Stimulated activated naive B cell treated with anti-CD40 and anti-IgM and Interleukin-4, amounts not matched to agents 10 μg/mL and 1 μg/mL and 100 μg/mL, for 72 hours (primary cell): ENCODE data around the gene BLTP3A.

Source experiments
- ATAC-seq, 2 donors: fragments of 150-1000 bp; cut with Tn5 transposase; replicated peaks; 2 replicates each; pipeline ENCODE4 v1.10.0; 2021; ENCODE audit warnings: moderate library complexity in 1 of 2
- DNase-seq: peaks from one replicate; pipeline ENCODE4 v3.0.0; 2021
- H3K27ac Mint-ChIP-seq: one replicate; pipeline ENCODE4 v1.8.0; 2022; ENCODE audit warnings: mild to moderate bottlenecking, mixed read lengths
- H3K27me3 Mint-ChIP-seq, 2 donors: one replicate each; pipeline ENCODE4 v1.8.0; 2022; ENCODE audit warnings: mixed read lengths in 2 of 2
- H3K36me3 Mint-ChIP-seq, 2 donors: one replicate each; pipeline ENCODE4 v1.8.0; 2022; ENCODE audit warnings: mixed read lengths in 2 of 2, mild to moderate bottlenecking in 1 of 2
- H3K4me1 Mint-ChIP-seq, 2 donors: one replicate each; pipeline ENCODE4 v1.8.0; 2022; ENCODE audit warnings: mixed read lengths in 2 of 2, mild to moderate bottlenecking in 1 of 2
- H3K4me3 Mint-ChIP-seq, 2 donors: one replicate each; pipeline ENCODE4 v1.8.0; 2022; ENCODE audit warnings: mild to moderate bottlenecking in 2 of 2, mixed read lengths in 2 of 2, moderate library complexity in 1 of 2
- H3K9me3 Mint-ChIP-seq, 2 donors: one replicate each; pipeline ENCODE4 v1.8.0; 2022; ENCODE audit warnings: mixed read lengths in 2 of 2, mild to moderate bottlenecking in 1 of 2

The BLTP3A gene

GRCh38 chr6:34829137-34829536 lies 37.3 kb downstream of the BLTP3A start:
- H3K4me1 Mint-ChIP-seq: no peaks in the 10 kb centered on the region
- no peak for ATAC-seq

GRCh38 chr6:34832942-34833341 lies 41.1 kb downstream of the BLTP3A start:
- Mint-ChIP-seq H3K4me1 (no peaks in the 10 kb centered on the region), H3K36me3 (peaks cover 25 to 46% of the 10 kb centered on the region in 2 donors), H3K4me3 (no peak overlapping the region), H3K9me3 (no peaks in the 10 kb centered on the region), H3K27me3 (no peaks in the 10 kb centered on the region), H3K27ac (no peak overlapping the region)
- ATAC-seq (no peak), DNase-seq (no peak)

More at GRCh38 chr6:34829137-34829536, 37.3 kb downstream of the BLTP3A start:
- Mint-ChIP-seq H3K9me3 (no peaks in the 10 kb centered on the region), H3K4me3 (no peak overlapping the region), H3K36me3 (peaks cover 12 to 36% of the 10 kb centered on the region in 2 donors), H3K27me3 (no peaks in the 10 kb centered on the region), H3K27ac (no peak overlapping the region)
- no peak for DNase-seq

GRCh38 chr6:34834789-34835518 lies 43.1 kb downstream of the BLTP3A start:
- H3K27me3 Mint-ChIP-seq: no peaks in the 10 kb centered on the region
- ATAC-seq (no peak), DNase-seq (no peak)
- H3K9me3 Mint-ChIP-seq: no peaks in the 10 kb centered on the region
- no peak overlapping the region for H3K4me3 Mint-ChIP-seq
- no peak overlapping the region for H3K27ac Mint-ChIP-seq
- H3K36me3 Mint-ChIP-seq: peaks cover 33 to 56% of the 10 kb centered on the region in 2 donors
- H3K4me1 Mint-ChIP-seq: peaks cover 0 to 2% of the 10 kb centered on the region in 2 donors

- Mint-ChIP-seq H3K4me3 (no peak overlapping the region), H3K4me1 (peaks cover 0 to 2% of the 10 kb centered on the region in 2 donors), H3K27ac (no peak overlapping the region), H3K27me3 (no peaks in the 10 kb centered on the region), H3K9me3 (no peaks in the 10 kb centered on the region), H3K36me3 (peaks cover 33 to 56% of the 10 kb centered on the region in 2 donors)
- no peak for DNase-seq
- no peak for ATAC-seq
Observed at GRCh38 chr6:34836008-34836407, 44.1 kb downstream of the BLTP3A start.

GRCh38 chr6:34836451-34836850 lies 44.6 kb downstream of the BLTP3A start:
- no peak overlapping the region for H3K27ac Mint-ChIP-seq
- no peak overlapping the region for H3K4me3 Mint-ChIP-seq
- H3K4me1 Mint-ChIP-seq: peaks cover 0 to 2% of the 10 kb centered on the region in 2 donors
- DNase-seq (no peak), ATAC-seq (no peak)
- no peaks in the 10 kb centered on the region for H3K27me3 Mint-ChIP-seq
- peaks cover 34 to 56% of the 10 kb centered on the region in 2 donors for H3K36me3 Mint-ChIP-seq
- H3K9me3 Mint-ChIP-seq: no peaks in the 10 kb centered on the region

GRCh38 chr6:34837528-34837927 lies 45.6 kb downstream of the BLTP3A start:
- DNase-seq: no peak
- no peak for ATAC-seq
- Mint-ChIP-seq H3K4me3 (no peak overlapping the region), H3K27me3 (no peaks in the 10 kb centered on the region), H3K36me3 (peaks cover 31 to 50% of the 10 kb centered on the region in 2 donors), H3K4me1 (peaks cover 0 to 2% of the 10 kb centered on the region in 2 donors), H3K9me3 (no peaks in the 10 kb centered on the region), H3K27ac (no peak overlapping the region)

- no peak overlapping the region for H3K4me3 Mint-ChIP-seq
- H3K4me1 Mint-ChIP-seq: peaks cover 0 to 2% of the 10 kb centered on the region in 2 donors
- H3K9me3 Mint-ChIP-seq: no peaks in the 10 kb centered on the region
- ATAC-seq (no peak), DNase-seq (no peak)
- H3K27ac Mint-ChIP-seq: peak overlapping the region; percentile 37
- no peaks in the 10 kb centered on the region for H3K27me3 Mint-ChIP-seq
- H3K36me3 Mint-ChIP-seq: peaks cover 28 to 39% of the 10 kb centered on the region in 2 donors
Observed at GRCh38 chr6:34839666-34840352, 47.9 kb downstream of the BLTP3A start.
